Skin of body (tissue), 2 donors: Measurements from ENCODE around the gene PDE4D. TPM values are rescaled to one million over a fixed set of nuclear protein-coding genes. Genes with fewer than 3 reads are reported as not detected.

Experiments
- DNase-seq: peaks from one replicate; lab custom pipeline; 2025; lab: John Stamatoyannopoulos, UW
- total RNA-seq: library from RNA; depleted of rRNA; stranded (reverse); fragments of >200 nt; gene quantifications from one replicate; pipeline ENCODE4 v1.2.3, GENCODE V29; 2014

PDE4D gene
- 39.7 TPM for total RNA-seq

DNA sequence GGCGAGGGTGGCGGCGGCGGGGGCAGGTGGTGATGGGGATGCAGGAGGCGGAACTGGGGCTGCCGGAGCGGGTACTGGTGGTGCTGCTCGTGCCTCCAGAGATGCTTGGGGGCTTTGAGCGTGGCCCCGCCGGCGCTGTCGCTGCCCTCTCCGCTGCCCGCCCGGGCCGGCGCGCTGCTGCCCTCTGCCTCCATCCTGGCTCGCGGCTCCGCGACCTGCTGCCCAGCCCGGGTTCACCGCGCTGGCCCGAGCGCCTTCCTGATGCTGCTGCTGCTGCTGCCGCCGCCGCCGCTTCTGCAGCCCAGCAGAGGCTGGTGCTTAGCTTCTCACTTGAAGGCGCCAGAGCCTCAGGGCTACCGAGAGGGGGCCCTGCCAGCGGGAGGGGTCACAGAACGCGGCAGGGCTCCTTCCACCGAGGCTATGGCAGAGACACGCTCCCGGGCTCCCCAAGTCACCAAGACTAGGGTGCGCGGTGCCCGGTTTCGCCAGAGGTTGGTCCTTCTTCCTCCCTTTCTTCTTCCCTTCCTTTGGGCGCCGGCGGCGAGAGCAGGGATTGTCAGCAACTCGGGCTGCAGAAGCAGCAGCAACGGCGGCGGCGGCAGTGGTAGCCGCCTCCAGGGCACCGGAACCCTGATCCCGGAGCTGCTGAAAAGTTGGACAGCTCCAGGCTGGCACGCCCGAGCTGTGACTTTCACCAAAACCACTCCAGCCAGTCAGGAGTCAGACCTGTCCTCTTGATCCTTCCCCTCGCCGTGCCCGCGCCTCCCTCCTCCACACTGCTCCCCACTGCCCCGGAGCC, at the start of gene PDE4D:
Gene PDE4D, minus strand, starts transcription at position 298 of the 799 bp plus-strand sequence.
- DNase-seq, result peak; percentile 1

DNA sequence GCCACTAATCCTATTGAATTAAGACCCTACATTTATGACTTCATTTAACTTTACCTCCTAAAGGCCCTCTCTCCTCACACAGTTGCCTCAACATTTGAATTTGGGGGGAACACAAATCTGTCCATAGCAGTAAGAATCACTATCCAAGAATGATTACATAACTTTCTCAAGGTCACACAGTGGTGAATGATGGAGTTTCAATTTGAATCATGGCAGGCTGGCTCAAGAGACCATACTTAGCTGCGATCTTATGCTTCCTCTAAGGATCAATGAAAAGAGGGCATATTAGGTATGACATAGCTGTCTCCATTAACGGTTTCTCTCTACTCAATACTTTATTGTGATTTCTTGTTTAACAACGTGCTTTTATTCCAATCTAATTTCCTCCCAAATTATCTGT, 44.1 kb upstream of the PDE4D start:
- no peak for DNase-seq

DNA sequence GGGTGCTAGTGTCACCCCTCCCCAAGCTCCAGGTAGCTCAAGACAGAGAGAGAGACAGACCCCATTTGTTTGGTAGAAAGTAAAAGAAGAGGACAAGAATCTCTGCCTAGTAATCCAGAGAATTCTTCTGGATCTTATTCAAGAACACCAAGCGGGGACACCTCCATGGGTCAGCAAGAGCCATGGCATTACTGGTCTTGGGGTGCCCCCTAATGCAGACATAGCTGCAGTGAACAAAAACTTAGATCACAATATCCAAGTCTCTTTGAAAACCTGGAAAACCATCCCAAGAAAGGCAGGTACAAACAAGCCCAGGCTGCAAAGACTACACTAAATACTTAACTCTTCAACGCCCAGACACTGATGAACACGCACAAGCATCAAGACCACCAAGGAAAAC, 29.9 kb upstream of the PDE4D start:
- DNase-seq, result no peak

DNA sequence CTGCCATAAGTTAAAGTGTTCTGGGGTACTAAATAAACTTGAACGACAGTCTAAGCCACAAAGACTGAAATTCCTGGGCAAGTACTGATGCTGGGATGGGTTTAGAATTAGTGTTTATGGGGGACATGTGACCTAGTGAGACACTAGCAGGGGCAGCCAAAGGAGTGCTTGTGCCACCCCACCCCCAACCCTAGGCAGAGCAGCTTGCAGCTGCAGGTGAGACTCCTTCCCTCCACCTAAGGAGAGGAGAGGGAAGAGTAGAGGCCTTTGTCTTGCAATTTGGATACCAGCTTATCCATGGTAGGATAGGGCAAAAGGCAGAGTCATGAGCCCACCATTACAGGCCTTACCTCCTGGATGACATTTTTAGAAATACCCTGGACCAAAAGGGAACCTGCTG, 28.7 kb upstream of the PDE4D start:
- DNase-seq, result no peak

DNA sequence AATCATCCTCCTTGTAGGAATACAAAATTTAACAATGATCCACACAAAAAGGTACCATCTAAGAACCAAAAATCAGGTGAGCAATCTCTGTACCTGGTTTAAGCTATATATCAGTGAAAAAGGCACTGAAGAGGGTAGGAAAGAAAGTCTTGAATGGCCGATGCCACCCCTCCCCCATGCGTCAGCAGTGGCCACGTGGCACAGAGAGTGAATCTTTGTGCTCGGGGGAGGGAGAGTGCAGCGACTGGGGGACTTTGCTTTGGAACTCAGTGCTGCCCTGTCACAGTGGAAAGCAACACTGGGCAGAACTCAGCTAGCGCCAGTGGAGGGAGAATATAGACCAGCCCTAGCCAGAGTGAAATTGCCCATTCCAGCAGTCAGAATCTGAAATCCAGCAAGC, 28.3 kb upstream of the PDE4D start:
- no peak for DNase-seq

DNA sequence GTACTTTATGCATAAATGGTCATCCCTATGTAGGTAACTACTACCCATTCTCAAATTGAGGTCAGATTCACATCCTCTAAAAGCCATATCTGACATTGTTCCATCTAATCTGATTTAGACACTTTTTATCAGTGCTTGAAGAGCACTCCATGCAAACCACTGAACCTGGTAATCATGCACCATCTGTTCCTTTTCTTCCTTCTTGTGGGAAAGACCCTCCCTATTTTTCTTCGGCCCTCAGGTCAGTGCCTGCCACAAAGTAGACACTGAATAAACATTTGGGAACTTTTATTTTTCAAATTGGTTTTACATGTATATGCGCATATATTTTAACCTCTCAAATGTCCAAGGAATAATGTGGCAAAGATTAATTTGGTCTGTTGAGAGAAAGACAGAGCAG, 26.0 kb upstream of the PDE4D start:
- no peak for DNase-seq

DNA sequence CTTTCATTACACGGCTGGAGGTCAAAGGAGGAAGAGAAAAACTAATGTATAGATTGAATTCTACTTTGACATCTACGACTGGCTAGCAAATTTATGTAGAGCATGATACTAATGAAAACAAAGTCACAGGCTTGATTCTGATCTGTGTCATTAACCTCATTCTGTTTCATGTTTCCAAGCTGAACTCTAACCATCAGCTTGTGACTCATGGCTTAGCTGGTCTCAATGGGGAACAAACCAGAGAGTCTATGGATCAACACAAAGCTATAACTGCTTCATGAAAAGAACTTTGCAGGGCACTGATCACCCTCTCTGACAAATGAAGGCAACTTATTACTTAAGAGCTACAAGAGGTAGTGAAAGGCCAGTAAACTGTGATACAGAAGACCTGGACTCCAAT, 23.6 kb upstream of the PDE4D start:
- DNase-seq, result no peak

DNA sequence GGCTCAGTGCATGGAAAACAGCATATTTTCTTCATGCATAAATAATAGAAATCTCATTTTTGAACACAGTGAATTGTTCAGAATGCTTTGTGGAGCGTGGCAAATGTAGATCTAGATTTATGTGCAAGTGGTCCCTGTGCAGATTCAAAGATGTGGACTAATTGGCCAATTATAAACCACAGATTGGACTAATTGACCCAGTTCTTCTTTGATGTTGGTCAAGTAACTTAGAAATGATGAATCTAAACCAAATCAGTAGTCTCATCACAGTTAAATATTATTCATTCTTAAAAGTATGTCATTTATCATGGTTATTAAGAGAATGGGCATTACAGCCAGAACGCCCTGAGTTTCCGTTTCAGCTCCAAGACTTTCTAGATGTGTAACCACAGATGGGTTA, 11.7 kb upstream of the PDE4D start:
- DNase-seq, result no peak

DNA sequence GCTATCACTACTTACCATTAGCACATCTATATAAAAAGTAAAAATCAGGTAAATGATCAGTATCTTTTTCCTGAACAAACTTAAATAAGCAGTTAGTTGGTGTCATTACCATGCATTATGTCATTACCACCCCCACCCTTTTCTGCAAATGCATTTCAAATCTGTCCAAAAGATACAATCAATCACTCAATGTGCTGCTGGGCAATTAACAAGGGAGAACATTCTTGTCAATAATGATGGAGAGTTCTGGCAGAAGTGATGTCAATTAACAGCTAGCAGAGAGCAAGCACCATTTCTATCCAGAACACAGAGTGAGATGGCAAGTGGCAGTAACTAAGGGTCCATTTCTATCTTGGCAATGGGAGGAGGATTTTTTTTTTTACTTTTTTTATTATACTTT, 3.5 kb upstream of the PDE4D start:
- DNase-seq, result no peak

DNA sequence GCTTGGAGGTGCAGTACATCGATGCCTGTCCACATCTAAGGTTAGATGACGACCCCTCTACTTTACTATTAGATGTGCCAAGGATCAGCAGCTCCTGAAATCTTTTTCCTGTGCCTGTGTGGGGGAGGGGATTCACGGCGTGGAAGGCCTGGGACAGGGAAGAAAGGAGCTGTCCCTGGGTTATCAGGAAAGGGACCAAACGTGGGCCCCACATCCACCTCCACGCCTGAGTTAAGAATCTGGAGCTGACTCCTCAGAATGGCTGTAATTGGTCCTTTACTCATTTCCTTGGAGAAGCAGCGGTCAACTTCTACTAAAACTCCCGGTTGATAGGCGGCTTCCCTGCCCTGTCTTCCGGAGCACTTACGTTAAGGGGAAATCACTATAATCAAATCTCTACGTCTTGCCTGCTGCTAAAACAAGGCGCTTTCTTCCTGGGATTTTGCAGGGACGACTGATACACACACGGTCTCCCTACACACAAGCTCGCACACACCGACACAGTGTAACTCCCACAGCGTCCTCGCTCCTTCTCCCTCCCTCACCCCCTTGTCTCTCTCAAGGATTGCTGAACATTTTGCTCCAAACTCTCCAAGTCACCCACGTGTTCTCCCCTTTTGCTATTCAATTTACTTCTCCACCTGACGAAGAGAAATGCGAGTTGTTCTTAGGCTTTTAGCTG, 1.4 kb downstream of the PDE4D start:
- DNase-seq, result no peak

DNA sequence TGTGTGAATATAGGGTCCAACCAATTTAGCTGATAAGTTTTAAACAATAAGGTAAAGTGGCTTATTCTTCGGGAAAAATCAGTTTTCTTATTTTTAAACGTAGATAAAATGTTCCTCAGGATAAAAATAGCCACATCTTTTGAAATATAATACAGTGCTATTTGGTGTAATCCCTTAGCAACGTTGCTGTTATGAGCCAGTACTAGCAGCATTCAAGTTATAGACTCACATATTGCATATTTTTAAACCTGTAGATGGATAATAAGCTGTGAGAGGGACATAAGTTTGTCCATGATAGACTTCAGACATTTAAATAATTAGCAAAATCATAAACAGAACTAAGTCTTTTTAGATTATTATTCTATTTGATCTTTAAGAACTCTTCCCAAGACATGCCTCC, 6.3 kb downstream of the PDE4D start:
- no peak for DNase-seq

DNA sequence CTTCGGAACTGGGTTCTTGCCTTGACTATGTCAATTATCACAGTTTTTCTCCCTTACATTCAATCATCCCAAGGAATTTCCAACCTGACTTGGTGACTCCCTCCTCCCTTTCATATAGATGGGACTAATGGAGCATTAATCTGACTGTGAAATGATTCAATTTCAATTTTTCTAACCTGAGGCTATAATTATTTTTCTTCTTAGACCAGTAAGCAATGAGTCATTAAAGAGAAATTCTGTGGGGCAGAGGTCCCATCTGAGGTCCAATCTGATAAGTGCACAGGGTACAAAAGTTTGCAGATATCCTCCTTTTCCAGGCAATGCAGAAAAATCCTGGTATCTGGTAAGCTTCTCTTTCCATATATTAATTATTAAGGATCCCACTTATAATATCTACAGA, 18.9 kb downstream of the PDE4D start:
- no peak for DNase-seq

DNA sequence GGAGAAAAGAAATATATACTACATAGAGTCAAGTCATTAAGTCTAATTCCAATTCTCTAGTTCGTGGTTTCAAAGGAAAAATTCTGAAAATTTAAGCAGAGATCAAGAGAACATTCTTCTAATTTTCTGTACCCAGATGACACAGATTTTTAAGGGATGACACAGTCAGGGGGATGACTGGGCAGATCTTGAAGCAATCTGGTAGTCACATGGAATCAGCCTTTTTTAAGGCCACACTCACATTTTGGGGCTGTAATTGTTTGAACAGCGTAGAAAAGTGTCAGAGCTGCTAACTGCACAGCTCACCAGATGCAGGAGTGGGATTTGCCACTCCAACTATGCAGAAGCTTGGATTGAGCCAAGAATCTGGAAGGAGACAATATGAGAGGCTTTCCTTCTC, 20.4 kb downstream of the PDE4D start:
- no peak for DNase-seq

DNA sequence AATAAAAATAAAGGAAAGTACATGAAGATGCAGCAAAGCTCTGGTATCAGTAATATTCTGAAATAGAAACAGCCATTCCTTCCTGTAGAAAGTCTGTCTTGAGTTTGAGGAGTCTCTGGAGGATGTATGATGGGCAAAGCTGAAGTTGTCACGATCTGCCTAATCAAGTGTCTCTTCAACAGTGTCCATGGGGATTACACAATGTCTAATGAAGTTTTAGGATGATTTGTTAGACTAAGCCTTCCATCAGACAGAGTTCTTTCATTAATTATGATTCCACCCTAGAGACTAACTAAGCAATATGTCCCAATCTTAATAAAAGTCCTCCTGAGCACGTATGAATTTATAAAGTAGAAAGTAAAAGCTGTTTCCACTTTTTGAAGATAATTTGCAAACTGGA, 26.9 kb downstream of the PDE4D start:
- no peak for DNase-seq

DNA sequence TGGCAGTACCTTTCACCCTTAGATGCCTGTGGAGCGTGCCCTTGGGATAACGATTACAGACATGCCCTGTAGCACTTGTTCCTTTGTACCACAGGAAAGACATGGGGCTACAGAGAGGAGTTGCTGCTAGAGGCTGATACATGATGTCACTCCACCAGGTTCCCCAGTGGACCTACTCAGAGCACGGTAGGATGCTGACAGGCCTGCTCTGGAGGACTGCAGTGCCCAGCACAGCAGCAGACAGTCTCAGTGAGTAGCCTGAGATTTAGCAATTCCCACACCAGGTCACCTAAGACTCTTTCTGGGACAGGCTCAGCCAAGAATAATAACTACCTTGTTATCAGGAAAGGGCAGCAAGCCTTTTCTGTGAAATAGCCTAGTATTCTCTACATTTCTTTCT, 28.8 kb downstream of the PDE4D start:
- no peak for DNase-seq

DNA sequence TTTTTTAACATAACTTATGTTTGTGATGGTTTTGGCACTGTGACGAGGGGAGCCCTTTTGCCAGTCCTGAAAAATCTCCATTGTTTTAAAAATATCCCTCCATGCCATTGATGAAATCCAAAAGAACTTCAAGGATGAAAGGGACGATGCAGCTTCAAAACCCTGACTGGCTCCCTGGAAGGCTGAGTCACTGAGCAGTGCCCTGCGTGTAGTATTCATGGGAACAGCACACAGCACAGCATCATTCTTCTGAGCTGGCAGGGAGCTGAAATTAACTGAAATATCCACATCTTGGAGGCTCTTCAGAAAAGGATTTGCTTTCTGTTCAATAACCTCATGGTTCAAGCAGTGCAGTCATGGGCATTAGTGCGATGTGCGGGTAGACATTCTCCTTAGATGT, 29.7 kb downstream of the PDE4D start:
- no peak for DNase-seq

DNA sequence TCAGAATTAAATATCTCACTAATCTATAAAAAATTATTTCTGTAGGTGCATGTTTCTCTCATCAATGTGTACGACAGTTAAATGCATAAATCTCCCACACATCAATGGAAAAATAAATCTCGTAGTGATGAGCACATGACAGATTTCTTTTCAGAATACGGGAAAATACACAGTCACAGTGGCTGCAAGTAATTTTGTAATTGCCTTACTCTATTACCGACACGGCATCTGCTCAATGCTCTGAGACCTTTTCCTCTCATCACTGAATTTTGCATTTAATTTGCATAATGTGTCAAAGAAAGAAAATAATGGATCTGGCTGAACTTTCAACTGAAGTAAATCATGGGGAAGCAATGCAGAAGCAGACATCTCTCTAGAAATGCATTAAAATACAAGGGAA, 37.2 kb downstream of the PDE4D start:
- DNase-seq, result no peak

DNA sequence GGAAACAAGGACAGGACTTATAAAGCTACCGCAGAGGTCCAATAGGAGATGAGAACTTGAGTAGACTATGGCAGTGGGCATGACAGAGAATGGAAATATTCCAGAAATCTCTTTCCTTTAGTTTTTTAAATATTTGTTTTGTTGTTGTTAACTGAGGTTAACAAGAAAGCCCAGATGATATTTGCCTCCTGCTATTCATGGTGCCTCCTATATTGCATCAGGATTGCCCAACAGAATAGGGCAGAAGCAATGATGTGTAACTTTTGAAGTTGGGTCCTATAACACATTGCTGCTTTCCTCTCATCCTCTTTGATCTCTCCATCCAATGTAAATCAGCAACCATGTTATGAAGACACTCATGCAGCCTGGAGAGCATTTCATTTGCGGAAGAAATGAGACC, 42.8 kb downstream of the PDE4D start:
- DNase-seq, result no peak

DNA sequence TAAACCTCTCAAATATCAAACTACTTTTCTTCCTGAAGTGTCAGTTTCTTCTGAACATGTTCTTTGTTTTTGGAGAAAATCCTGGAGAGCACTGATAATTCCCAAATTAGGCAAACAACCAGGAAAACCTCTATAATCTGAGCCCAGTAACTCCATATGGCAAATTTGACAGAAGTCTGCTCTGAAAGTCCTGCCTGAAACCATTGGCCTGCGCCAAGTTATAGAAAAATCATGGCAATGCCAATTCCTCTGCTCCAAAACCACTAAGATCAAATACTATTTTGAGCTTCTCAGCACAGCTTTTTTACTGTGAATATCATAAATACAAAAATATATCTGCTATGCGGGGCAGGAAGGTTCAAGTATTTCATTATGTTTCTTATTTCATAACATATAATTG, 45.9 kb downstream of the PDE4D start:
- no peak for DNase-seq

DNA sequence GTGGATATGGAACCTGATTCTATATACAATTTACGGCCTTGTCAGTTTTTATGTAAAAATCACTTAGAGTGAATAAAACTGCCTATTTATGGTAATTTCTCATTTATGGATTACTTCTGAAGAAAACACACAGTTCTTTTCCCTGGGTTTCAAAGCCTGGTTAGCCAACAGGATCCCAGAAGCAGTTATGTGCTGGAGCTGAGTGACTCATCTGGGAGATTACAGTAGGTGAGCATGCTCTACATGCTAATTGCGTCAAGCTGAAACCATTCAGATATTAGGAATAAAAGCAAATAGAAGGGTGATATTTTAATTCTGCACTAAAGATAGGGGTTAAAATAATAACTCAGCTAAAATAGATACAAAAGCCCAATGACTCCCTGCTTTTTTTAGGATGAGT, 47.8 kb downstream of the PDE4D start:
- DNase-seq, result no peak

DNA sequence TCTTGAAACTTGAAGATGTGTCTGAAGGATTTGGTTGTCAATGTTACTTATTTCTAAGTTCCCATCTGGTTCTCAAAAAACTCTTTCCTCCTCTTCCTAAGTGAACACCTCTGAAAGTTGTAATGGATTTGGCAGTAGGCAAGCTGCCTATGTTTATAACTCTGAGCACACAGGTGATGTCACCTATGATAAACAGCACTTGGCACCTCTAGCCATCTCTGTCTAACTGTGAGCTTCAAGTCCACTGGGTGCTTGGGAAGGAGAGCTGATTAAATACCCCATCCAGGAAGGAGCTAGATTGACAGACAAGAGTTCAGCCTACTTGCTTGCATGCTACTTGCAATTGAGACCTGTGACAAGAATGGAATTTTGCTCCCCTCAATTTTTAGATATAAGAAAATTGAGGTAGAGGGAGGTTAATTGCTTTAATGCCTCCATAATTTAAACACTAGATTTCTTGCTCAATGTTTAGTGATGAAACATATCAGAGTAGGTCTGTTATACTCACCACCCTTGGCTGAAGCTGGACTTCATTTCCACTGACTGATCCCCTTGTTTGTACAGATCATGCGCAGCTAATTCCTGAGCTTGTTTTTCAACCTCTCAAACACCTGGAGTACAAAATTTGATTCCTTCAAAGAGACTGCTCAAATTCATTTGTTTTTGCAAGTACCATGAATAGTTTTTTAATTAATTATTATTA, 49.9 kb downstream of the PDE4D start:
- DNase-seq, result no peak

DNA sequence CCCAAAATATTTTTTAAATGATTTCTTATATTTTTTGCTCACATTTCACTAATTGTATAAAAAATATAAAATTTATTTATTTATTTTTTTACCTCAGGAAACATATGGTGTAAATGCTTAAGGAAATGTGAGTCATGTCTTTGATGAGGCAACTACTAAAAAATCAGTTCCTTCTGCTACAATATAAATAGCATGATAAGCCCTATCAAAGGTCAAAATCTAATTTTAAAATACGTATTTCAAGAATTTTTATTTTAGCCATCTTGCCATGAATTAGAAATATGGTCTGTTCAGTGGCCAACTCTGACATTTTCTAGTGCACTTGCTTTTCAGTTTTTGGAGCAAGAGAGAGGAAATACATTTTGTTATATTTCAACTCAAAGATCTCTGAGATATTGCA, 50.5 kb downstream of the PDE4D start:
- DNase-seq, result no peak

DNA sequence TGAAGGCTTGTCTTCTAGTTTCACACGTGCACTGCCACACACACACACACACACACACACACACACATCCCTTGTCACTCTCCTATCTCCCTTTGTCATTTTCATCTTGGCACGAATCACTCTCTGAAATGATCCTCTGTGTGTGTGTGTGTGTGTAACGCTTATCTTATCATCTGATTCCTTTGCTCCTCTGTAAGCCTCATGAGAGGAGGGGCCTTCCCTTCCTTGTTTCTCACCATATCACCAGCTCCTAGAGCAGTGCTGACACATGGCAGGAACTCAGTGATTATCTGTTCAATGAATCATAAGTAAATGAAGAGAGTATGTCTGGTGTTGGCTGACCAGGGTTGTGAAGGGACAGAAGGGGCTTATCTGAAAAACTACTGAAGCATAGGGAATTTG, 53.3 kb downstream of the PDE4D start:
- no peak for DNase-seq
